Esophagus squamous epithelium (tissue), 5 donors: ENCODE results near the gene GALNT6. TPM values are rescaled to one million over a fixed set of nuclear protein-coding genes. Genes with fewer than 3 reads are reported as not detected.
"Not testable (repeated sequence)": the region's sequence is repeated elsewhere in the genome, so short reads cannot be mapped to it uniquely, and the experiment has no call there.

Experiments
- DNase-seq: peaks from one replicate; lab custom pipeline; 2025; lab: John Stamatoyannopoulos, UW
- H3K27ac ChIP-seq, 4 donors: fragments of 200-600 bp; sonication (generic); one replicate each; pipeline ENCODE4 v1.5.1; 2016 to 2019; ENCODE audit warnings: mild to moderate bottlenecking in 1 of 4
- H3K27me3 ChIP-seq, 4 donors: fragments of 200-600 bp; sonication (generic); 1 replicate in 3 of 4; 2 replicates in 1 of 4; pipeline versions ENCODE4 v1.5.1 to v1.6.0; 2017 to 2021; ENCODE audit warnings: antibody characterized with exemption in 1 of 4
- H3K36me3 ChIP-seq, 3 donors: fragments of 200-600 bp; sonication (generic); one replicate each; pipeline ENCODE4 v1.5.1; 2016 to 2019
- H3K4me1 ChIP-seq, 3 donors: fragments of 200-600 bp; sonication (generic); one replicate each; pipeline ENCODE4 v1.5.1; 2017 to 2019
- H3K4me3 ChIP-seq, 4 donors: fragments of 200-600 bp; sonication (generic); 1 replicate in 3 of 4; 2 replicates in 1 of 4; pipeline ENCODE4 v1.5.1; 2016 to 2019; ENCODE audit warnings: mild to moderate bottlenecking in 2 of 4, moderate library complexity in 1 of 4
- H3K9me3 ChIP-seq, 3 donors: fragments of 200-600 bp; sonication (generic); one replicate each; pipeline ENCODE4 v1.5.1; 2016 to 2019
- POLR2A ChIP-seq, 4 donors: fragments of 450-650 bp; IDR thresholded peaks; one replicate each; pipeline ENCODE4 v1.6.1; 2017; ENCODE audit warnings: antibody characterized with exemption in 4 of 4, mild to moderate bottlenecking in 4 of 4, moderate library complexity in 3 of 4
- WGBS, 2 donors: methylation state at CpG; one replicate each; pipeline ENCODE4 v1.1.5; 2018; 5-methylcytosine and 5-hydroxymethylcytosine counted together
- intact Hi-C: fragments of 100-400 bp; cut with DNase I; formaldehyde crosslinking; loops from one replicate; pipeline ENCODE4 v1.15.0; 2022
- total RNA-seq, 4 donors: library from RNA; depleted of rRNA; stranded (reverse); fragments of >200 nt; gene quantifications; one replicate each; pipeline ENCODE4 v1.1.0, GENCODE V29; 2016
- TF ChIP-seq, protein P1 (sequence below), 6 experiments: fragments of 450-650 bp in 4 of 6; fragments of 200-600 bp in 2 of 6; sonication (generic) in 2 of 6; IDR thresholded peaks; one replicate each; pipeline ENCODE4 v1.5.1; 2016 to 2019; ENCODE audit warnings: antibody characterized with exemption in 6 of 6, mild to moderate bottlenecking in 4 of 6, moderate library complexity in 4 of 6
- donor health status: DM: yes; HTN: yes; CAD: no.

The GALNT6 gene
- total RNA-seq, 4 donors from 2014 or later: 1.7 to 26.7 (median 10.2) TPM

GRCh38 chr12:51318846-51319599 lies 72.2 kb downstream of the GALNT6 start:
- WGBS, 2 donors: 44 to 49% methylated on average over 3 of the region's 3 CpGs
- peak overlapping the region; percentile 12 to 76 (median 62) for H3K27ac ChIP-seq

DNA sequence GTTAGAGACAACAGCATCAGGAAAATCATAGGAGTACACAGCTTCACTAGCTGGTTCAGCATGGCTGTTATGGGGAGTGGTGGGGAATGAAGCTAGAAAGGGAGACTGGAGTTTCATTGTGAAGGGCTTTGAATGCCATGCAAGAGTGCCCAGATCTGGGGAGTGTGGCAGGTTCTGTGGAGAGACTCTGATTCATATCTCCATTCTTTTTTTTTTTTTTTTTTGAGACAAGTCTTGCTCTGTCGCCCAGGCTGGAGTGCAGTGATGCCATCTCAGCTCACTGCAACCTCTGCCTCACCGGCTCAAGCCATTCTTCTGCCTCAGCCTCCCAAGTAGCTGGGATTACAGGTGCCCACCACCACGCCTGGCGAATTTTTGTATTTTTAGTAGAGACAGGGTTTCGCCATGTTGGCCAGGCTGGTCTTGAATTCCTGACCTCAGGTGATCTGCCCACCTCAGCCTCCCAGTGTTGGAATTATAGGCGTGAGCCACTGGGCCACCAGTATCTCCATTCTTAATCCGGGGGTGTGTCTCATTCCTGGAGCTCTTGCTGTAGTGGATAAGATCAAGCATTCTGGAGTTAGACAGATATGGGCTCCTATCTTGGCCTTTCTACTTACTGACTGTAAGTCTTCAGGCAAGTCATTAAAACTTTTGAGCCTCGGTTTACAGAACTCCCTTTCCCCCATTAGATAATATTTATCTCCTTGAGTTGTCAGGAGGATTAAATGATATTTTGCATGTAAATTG lies 73.0 kb downstream of the GALNT6 start:
- H3K9me3 ChIP-seq, H3K4me3 ChIP-seq, DNase-seq, intact Hi-C loops, H3K36me3 ChIP-seq, H3K27me3 ChIP-seq: not testable (repeated sequence)
- H3K4me1 ChIP-seq: peaks cover 23 to 60% (median 24%) of the 10 kb centered on the region in 3 donors
- 74 to 76% methylated on average over 6 to 7 of the region's 8 CpGs for WGBS, 2 donors
- peak overlapping the region; percentile 12 to 76 (median 72) for H3K27ac ChIP-seq

More at GRCh38 chr12:51318846-51319599, 72.2 kb downstream of the GALNT6 start:
- Histone ChIP-seq H3K36me3 (no peaks in the 10 kb centered on the region), H3K27me3 (no peaks in the 10 kb centered on the region), H3K4me1 (peaks cover 24 to 68% (median 30%) of the 10 kb centered on the region in 3 donors), H3K4me3 (no peak overlapping the region), H3K9me3 (no peaks in the 10 kb centered on the region)
- TF ChIP-seq POLR2A (IDR thresholded peaks at IDR 0.05): no peak
- TF ChIP-seq, protein P1, sequence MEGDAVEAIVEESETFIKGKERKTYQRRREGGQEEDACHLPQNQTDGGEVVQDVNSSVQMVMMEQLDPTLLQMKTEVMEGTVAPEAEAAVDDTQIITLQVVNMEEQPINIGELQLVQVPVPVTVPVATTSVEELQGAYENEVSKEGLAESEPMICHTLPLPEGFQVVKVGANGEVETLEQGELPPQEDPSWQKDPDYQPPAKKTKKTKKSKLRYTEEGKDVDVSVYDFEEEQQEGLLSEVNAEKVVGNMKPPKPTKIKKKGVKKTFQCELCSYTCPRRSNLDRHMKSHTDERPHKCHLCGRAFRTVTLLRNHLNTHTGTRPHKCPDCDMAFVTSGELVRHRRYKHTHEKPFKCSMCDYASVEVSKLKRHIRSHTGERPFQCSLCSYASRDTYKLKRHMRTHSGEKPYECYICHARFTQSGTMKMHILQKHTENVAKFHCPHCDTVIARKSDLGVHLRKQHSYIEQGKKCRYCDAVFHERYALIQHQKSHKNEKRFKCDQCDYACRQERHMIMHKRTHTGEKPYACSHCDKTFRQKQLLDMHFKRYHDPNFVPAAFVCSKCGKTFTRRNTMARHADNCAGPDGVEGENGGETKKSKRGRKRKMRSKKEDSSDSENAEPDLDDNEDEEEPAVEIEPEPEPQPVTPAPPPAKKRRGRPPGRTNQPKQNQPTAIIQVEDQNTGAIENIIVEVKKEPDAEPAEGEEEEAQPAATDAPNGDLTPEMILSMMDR (IDR thresholded peaks at IDR 0.05): no peak
- DNase-seq: no peak
- intact Hi-C loops: no loop called here

GRCh38 chr12:51311389-51311788 lies 79.8 kb downstream of the GALNT6 start:
- no peak for TF ChIP-seq POLR2A (IDR thresholded peaks at IDR 0.05)
- TF ChIP-seq, protein P1 (IDR thresholded peaks at IDR 0.05): no peak
- 89 to 100% methylated on average over 1 of the region's 1 CpG for WGBS, 2 donors
- Histone ChIP-seq H3K4me1 (peaks cover 4 to 33% (median 14%) of the 10 kb centered on the region in 3 donors), H3K36me3 (no peaks in the 10 kb centered on the region), H3K27me3 (no peaks in the 10 kb centered on the region), H3K9me3 (no peaks in the 10 kb centered on the region), H3K27ac (no peak overlapping the region), H3K4me3 (no peak overlapping the region)
- intact Hi-C loops: no loop called here
- DNase-seq: no peak

- Histone ChIP-seq H3K27me3 (no peaks in the 10 kb centered on the region), H3K4me1 (peaks cover 4 to 35% (median 14%) of the 10 kb centered on the region in 3 donors), H3K36me3 (no peaks in the 10 kb centered on the region), H3K9me3 (no peaks in the 10 kb centered on the region), H3K27ac (peak overlapping the region; percentile 42 to 83 (median 70)), H3K4me3 (no peak overlapping the region)
- WGBS, 2 donors: 72 to 76% methylated on average over 5 to 6 of the region's 6 CpGs
- no peak for DNase-seq
- intact Hi-C loops: no loop called here
- TF ChIP-seq, protein P1 (IDR thresholded peaks at IDR 0.05): no peak
- TF ChIP-seq POLR2A (IDR thresholded peaks at IDR 0.05): peak in 1 of 4 donors; percentile 43
These were observed 83.3 kb downstream of the GALNT6 start for GRCh38 chr12:51307655-51308593.

DNA sequence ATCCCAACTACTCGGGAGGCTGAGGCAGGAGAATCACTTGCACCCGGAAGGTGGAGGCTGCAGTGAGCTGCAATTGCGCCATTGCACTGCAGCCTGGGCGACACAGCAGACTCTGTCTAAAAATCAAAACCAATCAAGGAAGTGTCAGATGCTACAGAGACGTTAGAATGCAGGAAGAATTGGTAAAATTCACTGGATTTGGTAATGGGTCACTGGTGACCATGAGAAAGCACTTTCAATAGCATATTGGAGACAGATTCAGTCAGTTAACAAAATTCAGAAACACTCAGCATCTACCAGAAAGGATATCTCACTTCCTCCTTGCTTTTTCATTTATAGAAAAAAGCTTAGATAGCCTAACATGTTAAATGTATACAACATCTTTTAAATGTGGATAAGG lies 84.7 kb downstream of the GALNT6 start:
- Histone ChIP-seq H3K27me3 (no peaks in the 10 kb centered on the region), H3K9me3 (no peaks in the 10 kb centered on the region), H3K4me3 (no peak overlapping the region), H3K27ac (no peak overlapping the region), H3K36me3 (no peaks in the 10 kb centered on the region), H3K4me1 (peaks cover 4 to 35% (median 14%) of the 10 kb centered on the region in 3 donors)
- no peak for DNase-seq
- TF ChIP-seq POLR2A (IDR thresholded peaks at IDR 0.05): no peak
- intact Hi-C loops: no loop called here
- WGBS, 2 donors: 85 to 94% methylated on average over 5 of the region's 5 CpGs

Other genes starting within 250 kb of the GALNT6 start
- gene TFCP2, start 218.3 kb downstream of the GALNT6 start, total RNA-seq: 10 to 100 TPM; 10.8 to 12.0 (median 11.7) TPM
- 1 to 10 TPM in 2 of 4 donors, under 1 TPM in 2; 0.42 to 5.9 (median 1.7) TPM for gene POU6F1, start 173.3 kb downstream of the GALNT6 start, total RNA-seq
- 100 to 1,000 TPM; 156 to 261 (median 188) TPM for gene DAZAP2, start 152.6 kb downstream of the GALNT6 start, total RNA-seq
- gene SMAGP, start 121.0 kb downstream of the GALNT6 start, total RNA-seq: 100 to 1,000 TPM in 3 of 4 donors, 10 to 100 TPM in 1; 97.8 to 169 (median 124) TPM
- gene BIN2, start 67.2 kb downstream of the GALNT6 start, total RNA-seq: 1 to 10 TPM; 1.7 to 5.5 (median 3.3) TPM
- not detected for gene CELA1, start 44.7 kb downstream of the GALNT6 start, total RNA-seq
- gene SLC4A8, start 33.4 kb upstream of the GALNT6 start, total RNA-seq: under 1 TPM; 0.04 to 0.22 (median 0.15) TPM
- gene SCN8A, start 199.8 kb upstream of the GALNT6 start, total RNA-seq: 1 to 10 TPM in 1 of 4 donors, under 1 TPM in 3; 0.11 to 1.1 (median 0.40) TPM